HFFc6 (cell line): Measurements from ENCODE around the gene EIF4B. TPM values are rescaled to one million over a fixed set of nuclear protein-coding genes. Genes with fewer than 3 reads are reported as not detected.

Experiments
- DNase-seq: peaks from one replicate; pipeline ENCODE4 v3.0.0-alpha.2; 2018
- H3K27ac Mint-ChIP-seq: 2 replicates; pipeline ENCODE4 v1.8.0; 2020; ENCODE audit warnings: mild to moderate bottlenecking, mixed read lengths
- H3K27me3 Mint-ChIP-seq: 2 replicates; pipeline ENCODE4 v1.8.0; 2021; ENCODE audit warnings: mild to moderate bottlenecking, moderate library complexity, mixed read lengths; ENCODE audit not compliant: insufficient read depth
- H3K36me3 Mint-ChIP-seq: 2 replicates; pipeline ENCODE4 v1.8.0; 2021; ENCODE audit warnings: low read depth, mixed read lengths
- H3K4me1 Mint-ChIP-seq: 2 replicates; pipeline ENCODE4 v1.8.0; 2020; ENCODE audit warnings: low read depth, mixed read lengths
- H3K4me3 Mint-ChIP-seq: 2 replicates; pipeline ENCODE4 v1.8.0; 2020; ENCODE audit warnings: mild to moderate bottlenecking, moderate library complexity, mixed read lengths
- H3K9me3 Mint-ChIP-seq: 2 replicates; pipeline ENCODE4 v1.8.0; 2020; ENCODE audit warnings: mild to moderate bottlenecking, mixed read lengths
- CTCF ChIP-seq: fragments of 200-600 bp; sonication (generic); IDR thresholded peaks from 2 replicates; pipeline ENCODE4 v1.5.0; 2021; ENCODE audit warnings: antibody characterized with exemption, mild to moderate bottlenecking
- long read RNA-seq: library from polyadenylated mRNA; unstranded; transcript quantifications from one replicate; pipeline ENCODE4 v2.0.0, GENCODE V29; 2019
- total RNA-seq, 6 experiments: library from RNA; stranded (reverse); fragmentation: NEBNext Ultra II Directional; extraction: Animal tissue kit (Norgen Biotek cat#: 25700); gene quantifications; 2 replicates in 1 of 6; 3 replicates in 5 of 6; pipeline ENCODE4 v1.2.3, GENCODE V29; 2021

EIF4B gene
- total RNA-seq: 100 to 1,000 TPM; 376 to 437 (median 392) TPM
- long read RNA-seq, full-length matches to known transcripts: 226 of 396 reads
- long read RNA-seq, partial matches to known transcripts: 84 of 396 reads
- long read RNA-seq, other reads (novel, unspliced or antisense): 86 of 396 reads

GRCh38 chr12:53005986-53006809 lies at the start of gene EIF4B:
Gene EIF4B (plus strand): TSS chr12:53006456. CDS start chr12:53006484, 28 bp downstream.
- peaks cover 46% of the 10 kb centered on the region for H3K4me1 Mint-ChIP-seq
- H3K27ac Mint-ChIP-seq: peak within 1 kb of the TSS; percentile 97
- peaks cover 32% of the 10 kb centered on the region for H3K36me3 Mint-ChIP-seq
- TF ChIP-seq CTCF: no peak
- H3K4me3 Mint-ChIP-seq: peak within 1 kb of the TSS; percentile 95
- DNase-seq: peak; percentile 99
- H3K27me3 Mint-ChIP-seq: peaks cover 2% of the 10 kb centered on the region; the same call in 1 of the 2 replicates
- no peaks in the 10 kb centered on the region for H3K9me3 Mint-ChIP-seq

- peaks cover 10% of the 10 kb centered on the region for H3K36me3 Mint-ChIP-seq
- no peak overlapping the region for H3K4me3 Mint-ChIP-seq
- TF ChIP-seq CTCF: no peak
- H3K9me3 Mint-ChIP-seq: no peaks in the 10 kb centered on the region
- no peak overlapping the region for H3K27ac Mint-ChIP-seq
- H3K27me3 Mint-ChIP-seq: no peaks in the 10 kb centered on the region
- peaks cover 8% of the 10 kb centered on the region for H3K4me1 Mint-ChIP-seq
- no peak for DNase-seq
Observed at GRCh38 chr12:52956987-52957386, 49.3 kb upstream of the EIF4B start.

GRCh38 chr12:52964556-52965336 lies 41.5 kb upstream of the EIF4B start:
- TF ChIP-seq CTCF: no peak
- H3K27ac Mint-ChIP-seq: 0 out of 2 replicates have a peak overlapping the region, but pooled peaks have one; percentile 18
- no peaks in the 10 kb centered on the region for H3K9me3 Mint-ChIP-seq
- no peaks in the 10 kb centered on the region for H3K36me3 Mint-ChIP-seq
- H3K27me3 Mint-ChIP-seq: no peaks in the 10 kb centered on the region
- H3K4me3 Mint-ChIP-seq: peak overlapping the region; percentile 75
- no peak for DNase-seq
- H3K4me1 Mint-ChIP-seq: peaks cover 14% of the 10 kb centered on the region

- Mint-ChIP-seq H3K9me3 (no peaks in the 10 kb centered on the region), H3K4me3 (peak overlapping the region; percentile 75), H3K27me3 (no peaks in the 10 kb centered on the region), H3K36me3 (no peaks in the 10 kb centered on the region), H3K4me1 (peaks cover 19% of the 10 kb centered on the region), H3K27ac (no peak overlapping the region)
- no peak for TF ChIP-seq CTCF
- DNase-seq: no peak
Observed at GRCh38 chr12:52965337-52965731, 40.9 kb upstream of the EIF4B start.

GRCh38 chr12:52969166-52969795 lies 37.0 kb upstream of the EIF4B start:
- Mint-ChIP-seq H3K9me3 (no peaks in the 10 kb centered on the region), H3K27ac (no peak overlapping the region), H3K4me3 (no peak overlapping the region), H3K27me3 (peaks cover 1% of the 10 kb centered on the region; the same call in 1 of the 2 replicates), H3K36me3 (no peaks in the 10 kb centered on the region), H3K4me1 (peaks cover 43% of the 10 kb centered on the region)
- TF ChIP-seq CTCF: no peak
- DNase-seq: no peak
